Measurements from ENCODE around the gene FOCAD. TPM values are rescaled to one million over a fixed set of nuclear protein-coding genes. Genes with fewer than 3 reads are reported as not detected.
A peak's percentile ranks its signal among the peaks of the same experiment; 100 is the strongest.

The FOCAD gene
- total RNA-seq, 1 experiment from 2014 or later: 35.1 TPM

DNA sequence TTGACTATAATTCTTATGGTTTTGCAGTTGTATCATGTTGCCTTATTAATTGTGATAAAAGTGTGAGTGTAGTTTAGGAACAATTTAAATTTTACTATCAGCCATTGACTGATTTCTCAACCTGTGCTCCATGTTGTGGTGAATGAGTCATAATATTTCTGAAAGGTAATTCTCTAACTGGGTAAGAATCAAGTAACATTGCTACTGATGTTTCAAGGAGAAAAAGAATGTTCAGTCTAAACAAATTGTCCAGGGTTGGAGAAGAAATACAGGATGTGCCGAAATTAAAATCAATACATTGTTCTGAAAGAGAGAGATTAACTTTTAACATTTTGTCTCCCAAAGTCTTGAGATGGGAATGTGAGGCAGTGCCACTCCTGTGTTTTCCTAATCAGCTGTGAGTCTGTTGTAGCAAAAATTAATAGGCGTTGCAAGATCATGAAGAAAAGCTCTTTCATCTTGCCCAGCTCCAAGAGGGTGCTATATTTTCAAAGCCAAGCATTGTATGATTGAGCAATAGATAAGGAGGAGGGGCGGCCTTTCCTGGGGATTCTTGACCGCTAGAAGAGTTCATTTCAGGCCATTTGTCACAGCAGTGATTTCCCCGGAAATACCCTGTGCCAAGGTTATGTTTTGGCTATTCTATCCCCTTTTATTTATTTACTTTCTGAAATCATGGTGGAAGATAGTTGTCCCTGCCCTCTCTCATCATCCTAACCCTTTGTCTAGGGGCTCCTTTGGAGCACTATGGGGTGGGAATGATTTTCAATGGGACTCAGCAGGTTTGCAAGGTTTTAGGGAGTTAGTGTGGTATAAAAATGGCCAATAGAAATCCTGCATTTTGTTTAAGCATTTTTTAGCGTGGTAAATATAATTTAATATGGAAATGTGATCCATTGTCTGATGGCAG is 151.6 kb downstream of the FOCAD start:
- BruUV-seq (replicated peaks): no TSS peak
- Histone ChIP-seq H3F3A (ENCODE audit: low read length, unreplicated experiment) (no peaks in the 10 kb centered on the region), H3K79me2 (ENCODE audit: low read length) (no peaks in the 10 kb centered on the region), H3K36me3 (ENCODE audit: low read depth, low read length) (no peaks in the 10 kb centered on the region), H3K4me2 (ENCODE audit: low read length) (no peak overlapping the region), H3K4me3 (ENCODE audit: low read length) (no peak overlapping the region), H3K27me3 (ENCODE audit: low read length) (no peaks in the 10 kb centered on the region), H3K4me1 (ENCODE audit: insufficient read depth, low read length) (0 out of 2 replicates have a peak, but pooled peaks cover 3% of the 10 kb centered on the region), H2AFZ (ENCODE audit: low read length) (no peak overlapping the region), H3K27ac (ENCODE audit: low read length) (no peak overlapping the region), H4K20me1 (ENCODE audit: low read length) (no peaks in the 10 kb centered on the region), H3K9me3 (ENCODE audit: low read length) (no peaks in the 10 kb centered on the region), H3K9me2 (replicated peaks; ENCODE audit: low read length) (no peaks in the 10 kb centered on the region), H3K9ac (ENCODE audit: low read length) (no peak overlapping the region)
- intact Hi-C loops (cut with micrococcal nuclease): no loop called here
- ChIA-PET CTCF (no interaction called here), POLR2A (ENCODE audit: unreplicated experiment) (no interaction called here)
- ATAC-seq (no peak), DNase-seq (peak; percentile 26)
- TF ChIP-seq, protein P1, sequence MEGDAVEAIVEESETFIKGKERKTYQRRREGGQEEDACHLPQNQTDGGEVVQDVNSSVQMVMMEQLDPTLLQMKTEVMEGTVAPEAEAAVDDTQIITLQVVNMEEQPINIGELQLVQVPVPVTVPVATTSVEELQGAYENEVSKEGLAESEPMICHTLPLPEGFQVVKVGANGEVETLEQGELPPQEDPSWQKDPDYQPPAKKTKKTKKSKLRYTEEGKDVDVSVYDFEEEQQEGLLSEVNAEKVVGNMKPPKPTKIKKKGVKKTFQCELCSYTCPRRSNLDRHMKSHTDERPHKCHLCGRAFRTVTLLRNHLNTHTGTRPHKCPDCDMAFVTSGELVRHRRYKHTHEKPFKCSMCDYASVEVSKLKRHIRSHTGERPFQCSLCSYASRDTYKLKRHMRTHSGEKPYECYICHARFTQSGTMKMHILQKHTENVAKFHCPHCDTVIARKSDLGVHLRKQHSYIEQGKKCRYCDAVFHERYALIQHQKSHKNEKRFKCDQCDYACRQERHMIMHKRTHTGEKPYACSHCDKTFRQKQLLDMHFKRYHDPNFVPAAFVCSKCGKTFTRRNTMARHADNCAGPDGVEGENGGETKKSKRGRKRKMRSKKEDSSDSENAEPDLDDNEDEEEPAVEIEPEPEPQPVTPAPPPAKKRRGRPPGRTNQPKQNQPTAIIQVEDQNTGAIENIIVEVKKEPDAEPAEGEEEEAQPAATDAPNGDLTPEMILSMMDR (conservative IDR thresholded peaks at IDR 0.05; ENCODE audit: low read depth, low read length): no peak
- TF ChIP-seq EZH2phosphoT487 (IDR thresholded peaks at IDR 0.05; ENCODE audit: borderline replicate concordance, low read length) (no peak), EZH2 (IDR thresholded peaks at IDR 0.05; ENCODE audit: low read length, unreplicated experiment) (no peak)

DNA sequence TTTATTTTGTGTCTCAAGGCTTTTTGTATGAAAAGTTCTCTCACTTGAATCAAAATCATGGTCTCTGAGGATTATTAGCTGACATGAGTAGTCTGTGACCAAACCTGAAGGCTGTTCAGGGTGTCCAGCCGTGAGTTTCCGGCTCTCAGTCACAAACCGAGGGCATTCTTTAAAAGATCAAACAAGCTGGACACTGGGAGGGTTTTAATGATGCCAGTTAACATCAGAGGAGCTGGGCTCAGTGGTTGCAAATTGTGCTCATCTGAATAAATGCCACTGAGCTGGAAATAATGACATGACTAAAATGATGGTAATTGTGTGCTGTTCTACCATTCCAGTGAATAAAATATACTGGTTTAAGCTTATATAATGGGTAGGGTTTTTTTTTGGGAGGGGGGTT is 153.1 kb downstream of the FOCAD start:
- POLR2A ChIA-PET (ENCODE audit: unreplicated experiment): interaction anchor here (0.6 kb wide), 1 partner anchor 62 kb away, joined by 4 read pairs; no protein-coding TSS in a partner anchor
- H3F3A ChIP-seq (ENCODE audit: low read length, unreplicated experiment): no peaks in the 10 kb centered on the region
- no peak overlapping the region for H3K27ac ChIP-seq (ENCODE audit: low read length)

More for the DNA sequence above, 153.1 kb downstream of the FOCAD start:
- TF ChIP-seq EZH2 (IDR thresholded peaks at IDR 0.05; ENCODE audit: low read length, unreplicated experiment): no peak
- TF ChIP-seq EZH2phosphoT487 (IDR thresholded peaks at IDR 0.05; ENCODE audit: borderline replicate concordance, low read length): no peak
- TF ChIP-seq, protein P1 (conservative IDR thresholded peaks at IDR 0.05; ENCODE audit: low read depth, low read length): no peak
- no peak for DNase-seq
- no peaks in the 10 kb centered on the region for H3K27me3 ChIP-seq (ENCODE audit: low read length)
- no peaks in the 10 kb centered on the region for H3K9me3 ChIP-seq (ENCODE audit: low read length)
- 0 out of 2 replicates have a peak, but pooled peaks cover 3% of the 10 kb centered on the region for H3K4me1 ChIP-seq (ENCODE audit: insufficient read depth, low read length)
- no peak overlapping the region for H3K9ac ChIP-seq (ENCODE audit: low read length)
- H3K36me3 ChIP-seq (ENCODE audit: low read depth, low read length): no peaks in the 10 kb centered on the region
- no peak for ATAC-seq
- CTCF ChIA-PET: no interaction called here
- no peaks in the 10 kb centered on the region for H4K20me1 ChIP-seq (ENCODE audit: low read length)
- BruUV-seq (replicated peaks): no TSS peak
- no peaks in the 10 kb centered on the region for H3K79me2 ChIP-seq (ENCODE audit: low read length)
- no peak overlapping the region for H3K4me3 ChIP-seq (ENCODE audit: low read length)
- no peak overlapping the region for H2AFZ ChIP-seq (ENCODE audit: low read length)
- intact Hi-C loops (cut with micrococcal nuclease): no loop called here
- no peak overlapping the region for H3K4me2 ChIP-seq (ENCODE audit: low read length)
- no peaks in the 10 kb centered on the region for H3K9me2 ChIP-seq (replicated peaks; ENCODE audit: low read length)

Data from PC-3 (cell line).